Stimulated activated CD4-positive, alpha-beta T cell treated with anti-CD3 and anti-CD28 coated beads, Interleukin-2, amount 100 ng/mL, for 48 hours (primary cell): ENCODE results near the gene TSPAN9.
A peak's percentile ranks its signal among the peaks of the same experiment; 100 is the strongest.

Experiments
- DNase-seq, 2 donors: peaks; one replicate each; pipeline ENCODE4 v3.0.0-alpha.2; 2020

TSPAN9 gene

DNA sequence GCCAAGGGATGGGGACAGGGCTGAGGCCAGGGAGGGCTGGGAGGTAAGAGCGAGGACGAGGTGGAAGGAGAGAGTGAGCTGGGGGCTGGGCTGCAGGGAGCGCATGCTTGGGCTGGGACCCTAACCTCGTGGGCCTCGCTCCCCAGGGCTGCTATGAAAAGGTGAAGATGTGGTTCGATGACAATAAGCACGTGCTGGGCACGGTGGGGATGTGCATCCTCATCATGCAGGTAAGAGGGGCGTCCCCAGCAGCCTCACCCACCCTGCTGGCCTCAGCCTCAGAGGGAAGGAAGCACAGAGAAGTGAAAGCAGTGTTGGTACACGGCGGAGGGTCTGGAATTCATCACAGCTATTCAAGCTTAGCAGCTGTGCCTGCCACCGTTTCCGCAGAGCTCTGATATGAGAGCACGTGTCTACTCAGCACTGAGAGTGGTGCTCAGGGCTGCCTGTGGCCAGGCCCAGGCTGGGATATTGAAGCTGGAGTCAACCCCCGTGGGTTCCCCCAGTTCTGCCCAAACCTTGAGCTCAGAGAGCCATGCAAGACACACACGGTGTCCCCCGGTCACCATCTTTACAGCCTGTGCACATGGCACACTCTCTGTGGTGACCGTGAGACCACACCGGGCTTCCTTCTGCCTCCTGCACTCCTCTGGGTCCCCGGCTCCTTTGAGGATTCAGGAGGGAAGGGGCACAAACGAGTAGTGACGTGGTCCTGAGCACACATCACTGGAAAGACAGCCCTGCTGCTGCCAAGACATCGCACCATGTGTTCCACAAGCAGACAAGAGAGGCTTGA lies 204.6 kb downstream of the TSPAN9 start:
- no peak for DNase-seq

DNA sequence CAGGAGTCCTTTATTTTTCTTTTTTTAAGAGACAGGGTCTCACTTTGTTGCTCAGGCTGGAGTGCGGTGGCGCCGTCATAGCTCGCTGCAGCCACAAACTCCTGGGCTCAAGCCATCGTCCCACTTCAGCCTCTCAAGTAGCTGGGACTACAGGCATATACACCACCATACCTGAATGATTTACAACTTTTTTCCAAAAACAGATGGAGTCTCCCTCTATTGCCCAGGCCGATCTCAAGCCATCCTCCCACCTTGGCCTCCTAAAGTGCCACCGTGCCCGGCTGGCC lies 205.1 kb downstream of the TSPAN9 start:
- no peak for DNase-seq

DNA sequence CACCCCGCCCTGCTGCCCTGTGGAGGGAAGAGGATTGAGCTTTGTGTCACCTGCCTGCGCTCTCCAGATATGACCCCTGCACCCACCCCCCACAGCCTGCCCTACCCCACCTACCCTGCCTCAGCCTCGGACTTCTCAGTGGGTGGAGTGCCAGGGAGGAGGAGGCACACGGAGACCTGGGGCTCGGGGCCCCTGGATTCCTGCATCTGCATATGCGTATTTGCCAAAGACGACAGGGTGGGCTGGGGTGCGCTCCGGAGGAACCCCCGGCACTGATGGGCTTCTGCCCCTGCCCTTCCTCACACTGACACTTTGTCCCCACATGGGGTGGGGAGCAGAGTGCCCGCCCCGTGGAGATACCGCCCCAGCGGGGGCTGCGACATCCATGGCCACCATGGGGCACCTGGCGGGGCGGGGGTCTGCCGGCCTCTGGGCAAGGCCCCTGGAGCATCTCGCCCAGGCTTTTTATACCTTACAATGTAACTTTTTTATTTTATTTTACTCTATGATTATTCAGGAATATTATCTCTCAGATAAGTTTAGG lies 206.0 kb downstream of the TSPAN9 start:
- no peak for DNase-seq

DNA sequence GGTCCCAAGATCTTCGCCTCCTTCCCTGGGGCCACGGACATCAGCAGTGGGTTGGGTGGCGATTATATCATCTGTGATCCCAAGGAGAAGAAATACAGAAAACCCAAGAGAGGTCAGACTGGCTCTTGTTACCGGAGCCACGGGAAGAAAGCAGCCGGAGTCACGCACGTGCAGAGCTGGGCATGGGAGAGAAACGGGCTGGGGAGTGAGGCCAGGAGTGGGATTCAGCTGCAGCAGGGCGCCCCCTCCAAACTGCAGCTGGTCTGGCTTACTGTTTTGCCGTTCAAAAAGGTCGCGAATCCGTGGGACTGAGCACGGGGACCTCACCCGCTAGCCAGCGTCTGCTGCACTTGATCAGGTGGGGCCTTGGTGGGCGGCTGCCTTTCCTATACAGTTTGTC lies 207.2 kb downstream of the TSPAN9 start:
- DNase-seq: no peak

DNA sequence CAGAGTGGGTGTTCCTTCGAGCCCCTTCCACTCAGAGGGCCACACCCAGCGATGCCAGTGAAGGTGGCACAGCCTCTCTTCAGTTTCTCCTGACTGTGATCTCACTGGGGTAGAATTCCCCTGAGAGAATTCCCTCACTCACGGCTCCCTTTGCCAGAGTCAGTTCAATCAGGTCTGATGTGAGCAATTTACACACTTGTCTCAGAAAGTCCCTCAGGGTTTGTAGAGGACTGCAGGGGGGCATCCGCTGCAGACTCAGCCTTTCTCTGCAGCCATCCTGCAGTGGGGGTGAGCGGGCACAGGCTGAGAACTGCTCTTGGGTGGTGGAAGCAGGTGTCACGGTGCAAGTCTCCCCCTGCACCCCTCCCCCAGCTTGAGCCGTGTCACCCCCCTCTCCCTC lies 208.4 kb downstream of the TSPAN9 start:
- DNase-seq: no peak

DNA sequence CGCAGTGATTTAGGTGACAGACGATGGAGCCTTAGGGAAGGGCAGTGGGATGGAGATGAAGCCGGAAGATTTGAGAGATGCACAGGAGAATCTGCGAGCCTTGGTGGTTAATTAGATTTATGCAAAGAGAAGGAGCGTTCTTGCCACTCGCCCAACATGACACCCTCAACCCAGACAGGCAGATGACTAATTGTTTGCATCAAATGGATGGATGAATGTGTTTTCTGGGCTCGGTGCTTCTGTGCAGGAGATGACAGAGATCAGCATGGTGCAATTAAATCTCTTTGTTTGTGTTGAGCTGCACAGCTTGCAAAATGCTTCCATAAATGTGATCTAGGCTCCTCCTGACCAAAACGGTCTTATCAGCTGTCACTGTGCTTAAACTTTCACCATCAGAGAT lies 211.5 kb downstream of the TSPAN9 start:
- DNase-seq: no peak

DNA sequence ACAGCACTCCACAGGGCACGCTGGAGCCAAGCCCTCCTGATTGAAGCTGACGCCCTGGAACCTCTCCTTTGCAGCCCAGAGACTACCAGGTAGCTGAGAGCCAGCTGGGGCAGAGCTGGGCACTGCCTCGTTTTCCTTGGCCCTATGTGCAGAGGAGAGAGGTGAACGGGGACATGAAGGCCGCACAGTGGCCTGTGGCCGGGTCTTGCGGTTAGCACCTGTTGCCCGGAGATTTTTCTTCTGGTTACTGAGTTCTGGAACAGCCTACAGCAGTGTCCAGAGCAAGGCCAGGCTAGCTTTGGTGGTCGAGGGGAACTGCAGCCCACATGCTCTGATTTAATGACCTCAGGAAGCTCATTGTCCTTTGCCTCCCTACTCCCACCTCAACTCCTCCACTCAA lies 212.5 kb downstream of the TSPAN9 start:
- DNase-seq: no peak

DNA sequence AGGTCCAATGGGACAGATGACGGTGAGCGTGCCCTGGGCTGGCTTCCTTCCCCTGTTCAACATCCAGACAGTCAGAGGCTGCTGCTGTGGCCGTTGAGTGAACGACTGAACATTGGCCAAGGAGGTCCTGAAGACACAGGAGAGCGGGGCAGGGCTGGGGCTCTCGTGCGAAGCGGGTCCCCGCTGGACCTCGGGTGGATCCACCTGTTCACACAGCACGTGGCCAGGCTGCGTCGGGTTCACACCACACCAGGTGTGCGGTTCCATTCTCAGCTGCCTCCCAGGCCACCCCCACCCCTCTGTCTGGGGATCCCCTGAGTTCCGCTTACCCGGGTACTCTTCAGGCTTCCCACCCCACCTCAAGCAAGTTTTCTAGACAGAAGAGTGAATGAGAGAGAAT lies 214.8 kb downstream of the TSPAN9 start:
- no peak for DNase-seq

DNA sequence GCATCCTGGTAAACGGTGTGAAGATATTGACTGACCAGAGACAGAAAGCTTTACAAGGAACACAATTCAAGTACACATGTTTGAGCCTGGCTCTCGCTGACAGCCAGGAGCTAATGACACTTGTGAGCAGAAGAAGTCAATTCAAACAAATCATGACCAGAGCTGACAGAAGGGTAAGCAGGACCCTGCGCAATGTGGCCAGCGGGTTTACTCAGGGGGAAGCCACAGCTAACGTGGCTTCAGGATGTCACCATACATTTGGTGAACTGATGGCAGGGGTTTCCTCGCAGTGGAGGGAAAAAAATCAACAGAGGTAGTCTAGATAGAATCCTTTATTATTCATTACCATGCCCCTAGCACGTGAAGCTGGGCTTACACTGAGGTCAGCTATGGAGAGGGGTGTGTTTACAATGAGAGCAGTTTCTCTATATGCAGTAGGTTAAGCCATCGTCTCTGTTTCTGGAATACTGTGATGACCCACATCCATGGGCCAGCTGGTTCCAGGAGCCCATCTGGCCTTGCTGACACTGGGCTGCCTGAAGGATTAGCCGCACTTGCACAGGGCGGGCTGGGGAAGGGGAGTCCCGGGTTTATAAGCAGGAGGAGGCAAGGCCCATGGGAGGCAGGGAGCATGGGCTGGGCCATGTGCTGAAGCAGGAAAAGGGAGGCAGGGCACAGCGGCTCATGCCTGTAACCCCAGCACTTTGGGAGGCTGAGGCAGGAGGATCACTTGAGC lies 215.7 kb downstream of the TSPAN9 start:
- DNase-seq: no peak

DNA sequence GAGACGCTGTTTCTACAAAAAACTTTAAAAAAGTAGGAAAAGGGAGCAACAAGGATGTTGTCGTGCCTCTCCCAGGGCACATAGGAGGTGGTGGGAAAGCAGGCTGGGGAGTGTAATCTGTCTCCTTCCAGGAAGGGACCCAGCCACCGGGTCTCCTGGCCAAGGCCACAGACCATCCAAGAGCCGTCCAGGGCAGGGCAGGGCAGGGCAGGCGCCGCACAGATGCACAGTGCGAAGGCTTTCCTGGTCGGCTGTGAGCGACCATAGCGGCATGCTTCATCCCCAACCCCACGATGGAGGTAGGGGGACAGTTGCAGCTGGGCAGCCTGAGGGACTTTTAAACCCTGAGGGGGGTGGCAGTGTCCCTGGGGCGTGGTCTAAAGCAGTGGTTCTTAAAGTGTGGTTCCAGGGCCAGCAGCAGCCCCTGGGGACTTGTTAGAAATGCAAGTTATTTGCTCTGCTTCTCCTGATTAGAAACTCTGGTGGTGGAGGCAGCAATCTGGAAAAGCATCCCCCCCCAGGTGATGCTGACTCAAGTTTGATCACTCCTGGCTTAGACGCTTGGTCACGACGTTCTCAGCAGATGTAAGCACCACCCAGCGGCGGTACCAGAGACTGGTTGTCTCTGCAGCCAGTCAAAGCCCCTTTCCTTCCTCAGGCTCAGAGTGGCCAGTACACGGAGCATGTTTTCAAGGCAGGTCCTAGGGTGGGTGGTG lies 216.4 kb downstream of the TSPAN9 start:
- DNase-seq: no peak

DNA sequence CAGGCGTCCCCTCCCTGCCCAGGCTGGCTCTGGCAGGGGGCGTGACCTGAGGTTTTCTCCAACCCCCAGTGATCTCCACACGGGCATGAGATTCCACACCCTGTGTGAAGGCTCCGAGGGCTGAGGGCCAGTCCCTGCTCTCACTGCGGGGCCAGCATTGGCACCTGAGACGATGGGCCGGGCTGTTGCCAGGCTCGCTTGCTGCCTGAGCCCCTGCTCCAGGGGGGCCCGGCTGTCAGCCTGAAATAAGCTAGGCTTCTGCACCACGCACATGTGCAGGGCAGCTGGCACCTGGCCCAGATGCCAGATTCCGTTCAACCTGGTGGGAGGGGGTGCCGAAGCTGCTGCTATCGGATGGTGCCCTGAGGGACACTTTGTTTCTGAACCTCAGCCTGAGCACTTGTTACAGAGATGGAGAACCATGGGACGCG lies 217.3 kb downstream of the TSPAN9 start:
- DNase-seq: no peak

DNA sequence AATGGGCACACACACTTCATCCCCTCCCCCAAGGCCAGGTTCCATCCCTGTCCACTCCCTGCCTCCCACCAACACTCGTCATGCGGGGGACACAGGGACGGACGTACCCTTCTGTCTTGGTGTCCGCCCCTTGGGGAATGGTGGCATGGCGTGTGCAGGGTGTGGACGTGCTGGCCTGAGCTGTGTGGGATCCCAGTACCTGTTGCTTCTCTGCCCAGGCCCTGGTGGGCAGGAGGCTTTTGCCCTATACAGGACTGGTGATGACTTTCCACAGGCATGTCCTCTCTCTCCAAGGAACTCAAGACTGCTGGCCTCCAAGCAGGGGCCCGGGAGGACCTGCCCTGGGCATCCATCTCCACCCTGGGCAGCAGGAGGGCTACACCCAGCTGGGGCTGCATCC lies 218.0 kb downstream of the TSPAN9 start:
- DNase-seq: no peak

DNA sequence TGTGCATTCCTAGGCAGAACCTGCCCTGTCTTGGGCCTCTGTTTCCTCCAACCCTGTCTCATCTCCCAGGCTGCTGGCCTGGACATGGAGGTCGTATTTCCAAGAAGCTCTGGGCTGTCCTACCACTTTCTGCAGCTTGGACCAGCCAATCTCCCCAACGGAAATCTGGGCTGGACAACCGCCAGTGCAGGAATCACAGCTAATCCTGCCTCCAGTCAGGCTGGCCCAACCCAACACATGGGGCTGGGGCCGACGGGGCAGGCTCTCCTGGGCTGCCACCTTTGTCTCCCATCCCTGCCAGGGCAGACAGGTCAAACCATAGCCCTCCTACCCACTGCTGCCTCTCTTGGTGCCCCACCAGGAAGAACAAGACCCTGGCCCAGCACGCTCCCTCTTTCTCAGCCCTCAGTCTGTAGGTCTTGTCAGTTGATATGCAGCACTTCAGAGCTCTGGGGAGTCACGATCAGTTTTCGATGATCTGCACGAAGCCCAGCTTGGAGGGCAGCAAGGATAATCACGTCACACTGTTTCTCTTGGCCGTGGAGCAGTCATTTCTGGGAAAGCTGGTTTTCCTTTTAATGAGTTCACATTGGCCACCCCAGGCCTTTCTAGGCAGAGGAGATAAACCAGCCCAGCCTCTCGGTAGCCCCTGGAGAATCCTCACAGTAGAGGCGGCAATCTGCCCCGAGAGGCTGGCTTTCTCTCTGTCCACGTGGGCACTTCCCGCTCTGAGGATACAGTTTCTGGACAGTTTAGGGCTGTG lies 218.6 kb downstream of the TSPAN9 start:
- no peak for DNase-seq

DNA sequence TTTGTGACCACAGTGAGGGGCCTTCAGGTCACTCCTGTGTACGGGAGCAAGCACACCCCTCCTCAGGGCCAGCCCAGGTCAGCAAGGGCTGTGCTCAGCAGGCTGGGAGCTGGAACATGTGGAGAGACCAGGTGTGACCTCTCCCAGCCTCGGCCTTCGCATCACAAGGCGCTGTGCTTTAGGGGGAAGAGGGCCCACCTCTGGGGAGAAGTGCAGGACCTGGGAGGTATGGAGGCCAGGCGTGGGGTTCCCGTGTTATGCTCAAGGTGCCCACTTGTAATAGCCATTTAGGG lies 219.2 kb downstream of the TSPAN9 start:
- DNase-seq: no peak

DNA sequence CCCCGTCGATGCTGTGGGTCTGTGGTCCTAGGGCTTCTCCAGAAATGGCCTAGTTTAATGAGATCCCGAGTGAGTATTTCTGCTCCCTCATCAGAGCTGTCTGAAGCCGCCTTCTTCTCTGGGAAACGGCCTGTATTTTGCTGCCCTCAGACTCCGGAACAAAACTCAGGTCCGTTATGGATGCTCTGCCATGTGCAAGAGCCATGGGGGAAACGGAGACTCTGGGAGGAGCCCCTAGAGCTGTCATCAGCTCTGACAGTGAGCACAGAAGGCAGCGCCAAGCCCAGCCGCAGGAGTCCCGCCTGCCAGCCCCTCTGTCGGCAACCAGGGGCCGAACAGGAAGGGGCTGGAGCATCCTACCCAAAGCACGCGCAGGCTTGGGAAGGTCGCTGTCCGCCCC lies 221.4 kb downstream of the TSPAN9 start:
- no peak for DNase-seq

DNA sequence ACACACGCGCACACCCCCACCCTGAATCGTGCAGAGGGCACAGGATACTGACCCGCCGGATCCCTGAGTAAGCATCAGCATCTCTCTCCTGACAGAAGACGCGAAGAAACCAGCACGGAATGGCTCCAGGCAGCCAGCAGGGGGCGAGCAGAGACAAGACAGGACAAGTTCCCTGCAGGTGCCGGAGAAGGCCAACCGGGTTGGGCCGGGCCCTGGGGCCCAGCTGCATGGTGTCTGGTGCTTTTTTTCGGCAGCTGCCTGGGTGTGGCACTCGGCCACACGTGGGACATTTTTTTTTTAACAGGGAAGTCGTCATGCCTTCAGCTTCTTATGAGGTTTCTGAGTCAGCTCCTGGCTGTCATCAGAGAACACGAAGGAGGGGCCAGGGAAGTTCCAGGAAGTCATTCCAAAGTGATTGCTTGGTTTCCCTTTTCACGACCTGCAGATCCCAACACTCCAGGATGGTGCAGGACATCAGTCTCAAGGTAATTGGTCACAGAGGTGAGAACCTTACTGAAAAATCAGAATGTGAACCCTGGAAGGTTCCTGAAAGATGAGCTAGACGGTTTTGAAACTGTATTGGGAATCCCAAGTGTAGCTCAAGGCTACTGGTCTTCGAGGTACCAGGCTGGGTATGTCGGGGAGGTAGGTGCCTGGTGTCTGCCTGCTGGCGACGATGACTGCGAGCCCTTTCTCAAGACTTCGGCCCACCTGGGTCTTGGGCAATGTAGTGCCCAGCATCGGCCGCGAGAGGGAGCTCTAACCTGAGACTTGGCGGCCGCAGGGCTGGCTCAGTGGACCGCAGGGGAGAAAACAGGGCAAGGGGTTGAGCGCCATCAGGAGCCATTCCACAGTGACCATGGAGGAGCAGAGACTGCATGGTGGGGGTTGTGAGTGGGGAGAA lies 223.0 kb downstream of the TSPAN9 start:
- DNase-seq: peak; percentile 76 to 79

DNA sequence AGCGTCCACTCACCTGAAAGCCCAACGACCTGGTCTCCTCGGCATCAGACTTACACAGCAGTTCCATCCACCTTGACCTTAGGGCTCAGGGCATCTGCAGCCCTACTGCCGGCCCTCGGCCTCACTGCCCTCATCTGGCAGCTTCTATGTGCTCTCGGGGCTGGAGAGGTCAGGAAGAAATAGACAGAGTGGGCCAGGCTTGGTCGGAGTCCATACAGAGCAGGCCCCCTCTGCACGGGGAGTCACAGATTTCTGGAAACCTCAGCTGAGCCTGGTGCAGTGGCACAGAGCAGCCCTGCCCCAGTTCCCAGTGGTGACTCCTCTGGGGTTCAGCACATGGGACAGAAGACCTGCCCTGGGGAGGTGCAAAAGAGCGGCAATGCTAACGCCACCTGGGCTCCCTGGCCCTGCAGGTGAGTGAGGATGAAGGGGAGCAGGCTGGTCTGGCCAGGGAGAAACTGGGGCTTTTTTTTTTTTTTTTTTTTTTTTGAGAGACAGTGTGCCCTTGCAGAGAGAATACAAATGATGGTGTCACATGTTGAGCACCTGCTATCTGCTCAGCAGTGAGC lies 223.7 kb downstream of the TSPAN9 start:
- DNase-seq: no peak

DNA sequence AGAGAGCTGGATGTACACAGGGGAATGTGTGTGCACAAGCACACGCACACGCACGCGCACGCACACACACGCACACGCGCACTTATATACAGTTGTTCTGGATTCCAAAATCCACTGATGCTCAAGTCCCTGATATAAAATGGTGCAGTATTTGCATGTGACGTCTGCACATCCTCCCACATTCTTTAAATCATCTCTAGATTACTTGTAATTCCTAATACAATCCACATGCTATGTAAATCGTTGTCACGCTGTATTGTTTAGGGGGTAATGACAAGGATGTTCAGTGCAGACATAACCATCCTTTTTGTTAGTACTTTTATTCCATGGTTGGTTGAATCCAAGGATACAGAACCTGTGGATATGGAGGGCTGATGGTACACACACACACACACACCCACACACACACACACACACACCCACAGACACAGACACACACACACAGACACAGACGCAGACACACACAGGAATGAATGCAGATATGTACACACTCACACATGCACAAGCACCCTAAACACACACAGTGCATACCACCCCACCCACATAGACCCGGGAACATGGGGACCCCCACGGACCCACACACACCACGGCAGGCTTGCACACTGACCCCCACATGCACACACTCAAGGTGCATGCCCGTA lies 225.3 kb downstream of the TSPAN9 start:
- no peak for DNase-seq

DNA sequence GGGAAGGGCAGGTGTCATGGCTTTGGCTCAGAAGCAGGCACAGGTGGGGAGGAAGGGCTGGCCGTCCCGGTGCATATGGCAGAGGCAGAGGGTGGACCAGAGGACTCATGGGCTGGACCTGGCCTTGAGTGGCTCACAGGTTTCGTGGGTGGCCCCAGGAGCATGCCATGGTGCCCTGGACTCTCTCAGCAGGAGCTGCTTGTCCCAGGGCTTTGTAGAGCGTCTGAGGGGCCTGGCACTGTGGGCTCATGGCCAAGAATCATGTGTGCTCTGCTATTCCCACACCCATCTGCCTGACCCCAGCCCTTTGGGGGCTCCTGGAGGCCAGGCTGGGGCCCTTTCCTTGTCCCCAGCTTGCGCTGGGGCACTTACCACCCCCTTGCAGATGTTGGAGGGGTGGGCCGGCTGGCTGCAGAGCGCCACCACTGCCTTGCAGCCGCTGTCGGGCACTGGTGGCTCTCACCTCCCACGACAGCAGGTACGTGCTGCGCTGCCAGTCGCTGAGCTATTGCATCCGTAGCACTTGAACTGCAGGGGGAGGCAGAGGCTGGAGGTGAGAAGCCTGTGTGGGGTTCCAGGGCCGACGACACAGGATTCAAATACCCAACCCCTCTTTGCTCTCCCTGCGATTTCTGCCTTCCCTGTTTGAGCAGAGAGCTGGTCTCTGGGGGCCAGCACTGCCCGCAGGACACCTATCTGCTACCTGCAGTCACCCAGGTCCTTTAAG lies 226.4 kb downstream of the TSPAN9 start:
- DNase-seq: no peak

DNA sequence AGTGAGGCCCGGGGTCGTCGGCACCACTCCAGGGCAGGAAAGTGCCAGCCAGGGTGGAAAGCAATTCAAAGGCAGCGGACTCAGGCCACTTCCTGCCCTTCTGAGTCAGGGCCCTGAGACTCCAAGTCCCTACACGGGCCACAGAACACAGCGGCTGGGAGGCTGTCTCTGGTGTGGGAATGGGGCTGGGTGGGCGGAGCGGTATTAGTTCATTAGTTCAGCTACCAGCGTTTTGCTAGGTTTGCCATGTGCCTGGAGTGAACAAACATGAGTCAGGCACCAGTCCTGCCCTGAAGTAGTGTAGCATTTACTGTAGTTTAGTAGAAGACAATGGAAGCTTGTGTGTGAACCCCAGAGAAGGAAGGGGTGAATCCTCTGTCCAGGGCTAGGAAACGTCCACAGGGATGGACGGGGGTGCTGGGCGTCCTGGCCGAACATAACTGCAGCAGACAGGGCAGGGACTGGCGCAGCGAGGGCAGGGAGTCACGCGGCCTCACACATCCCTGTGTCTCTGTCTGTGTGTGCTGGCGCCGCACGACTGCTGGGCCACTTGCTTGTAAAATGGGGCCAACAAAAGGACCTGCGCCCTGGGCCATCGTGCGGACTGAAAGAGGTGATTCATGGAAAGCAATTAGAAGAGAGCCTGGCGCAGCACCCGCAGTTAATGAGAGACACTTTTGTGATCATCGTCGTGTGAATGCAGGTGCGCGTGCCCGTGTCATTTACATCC lies 227.4 kb downstream of the TSPAN9 start:
- no peak for DNase-seq
